Measurements from ENCODE around the gene FANCL. TPM values are rescaled to one million over a fixed set of nuclear protein-coding genes. Genes with fewer than 3 reads are reported as not detected.
"Not testable (repeated sequence)": the region's sequence is repeated elsewhere in the genome, so short reads cannot be mapped to it uniquely, and the experiment has no call there.

The FANCL gene
- total RNA-seq, 1 donor from 2014 or later, result 23.7 TPM

DNA sequence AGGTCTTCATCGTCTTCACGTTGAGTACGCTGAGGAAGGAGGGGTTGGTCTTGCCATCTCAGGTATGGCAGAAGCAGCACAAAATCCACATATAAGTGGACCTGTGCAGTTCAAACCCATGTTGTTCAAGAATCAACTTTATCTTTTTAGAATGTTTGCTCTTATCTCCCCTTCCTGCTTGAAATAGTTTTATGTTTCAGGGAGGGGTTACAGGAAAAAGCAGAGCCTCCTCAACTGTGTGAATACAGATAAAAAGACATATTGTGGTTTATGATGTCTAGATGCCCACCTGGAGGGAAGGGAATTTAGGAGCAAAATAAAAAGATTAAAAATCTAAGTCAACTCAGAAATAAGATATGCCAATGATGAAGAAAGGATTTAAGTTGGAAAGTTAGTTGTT lies 118.6 kb downstream of the FANCL start:
- ATAC-seq (no peak), DNase-seq (no peak)
- Histone ChIP-seq H3K4me3 (no peak overlapping the region), H3K27me3 (ENCODE audit: low read depth) (no peaks in the 10 kb centered on the region), H3K9me3 (no peaks in the 10 kb centered on the region), H3K27ac (no peak overlapping the region), H3K4me1 (no peaks in the 10 kb centered on the region), H3K36me3 (peaks cover 15% of the 10 kb centered on the region)
- TF ChIP-seq, protein P1, sequence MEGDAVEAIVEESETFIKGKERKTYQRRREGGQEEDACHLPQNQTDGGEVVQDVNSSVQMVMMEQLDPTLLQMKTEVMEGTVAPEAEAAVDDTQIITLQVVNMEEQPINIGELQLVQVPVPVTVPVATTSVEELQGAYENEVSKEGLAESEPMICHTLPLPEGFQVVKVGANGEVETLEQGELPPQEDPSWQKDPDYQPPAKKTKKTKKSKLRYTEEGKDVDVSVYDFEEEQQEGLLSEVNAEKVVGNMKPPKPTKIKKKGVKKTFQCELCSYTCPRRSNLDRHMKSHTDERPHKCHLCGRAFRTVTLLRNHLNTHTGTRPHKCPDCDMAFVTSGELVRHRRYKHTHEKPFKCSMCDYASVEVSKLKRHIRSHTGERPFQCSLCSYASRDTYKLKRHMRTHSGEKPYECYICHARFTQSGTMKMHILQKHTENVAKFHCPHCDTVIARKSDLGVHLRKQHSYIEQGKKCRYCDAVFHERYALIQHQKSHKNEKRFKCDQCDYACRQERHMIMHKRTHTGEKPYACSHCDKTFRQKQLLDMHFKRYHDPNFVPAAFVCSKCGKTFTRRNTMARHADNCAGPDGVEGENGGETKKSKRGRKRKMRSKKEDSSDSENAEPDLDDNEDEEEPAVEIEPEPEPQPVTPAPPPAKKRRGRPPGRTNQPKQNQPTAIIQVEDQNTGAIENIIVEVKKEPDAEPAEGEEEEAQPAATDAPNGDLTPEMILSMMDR (IDR thresholded peaks at IDR 0.05), result no peak
- intact Hi-C loops (cut with DNase I), result no loop called here

DNA sequence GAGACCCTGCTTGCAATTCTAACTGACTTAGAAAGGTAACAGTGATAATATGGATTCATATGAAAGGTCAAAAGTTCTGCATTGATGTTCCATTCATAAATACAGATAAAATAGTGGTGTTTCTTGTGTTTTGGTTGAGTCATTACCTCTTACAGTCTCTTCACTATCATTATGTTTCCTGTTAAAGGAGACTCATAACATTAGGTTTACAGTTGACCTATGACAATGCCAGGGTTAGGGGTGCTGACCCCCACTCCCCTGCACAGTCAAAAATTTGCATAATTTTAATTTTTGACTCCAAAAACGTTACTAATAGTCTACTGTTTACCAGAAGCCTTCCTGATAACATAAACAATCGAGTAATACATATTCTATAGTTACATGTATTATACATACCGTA lies 119.1 kb downstream of the FANCL start:
- no peak overlapping the region for H3K27ac ChIP-seq
- intact Hi-C loops (cut with DNase I), result no loop called here
- no peak overlapping the region for H3K4me3 ChIP-seq
- TF ChIP-seq, protein P1 (IDR thresholded peaks at IDR 0.05), result no peak
- DNase-seq, result no peak
- peaks cover 15% of the 10 kb centered on the region for H3K36me3 ChIP-seq
- no peak for ATAC-seq
- H3K4me1 ChIP-seq, result no peaks in the 10 kb centered on the region
- H3K9me3 ChIP-seq, result no peaks in the 10 kb centered on the region
- no peaks in the 10 kb centered on the region for H3K27me3 ChIP-seq (ENCODE audit: low read depth)

DNA sequence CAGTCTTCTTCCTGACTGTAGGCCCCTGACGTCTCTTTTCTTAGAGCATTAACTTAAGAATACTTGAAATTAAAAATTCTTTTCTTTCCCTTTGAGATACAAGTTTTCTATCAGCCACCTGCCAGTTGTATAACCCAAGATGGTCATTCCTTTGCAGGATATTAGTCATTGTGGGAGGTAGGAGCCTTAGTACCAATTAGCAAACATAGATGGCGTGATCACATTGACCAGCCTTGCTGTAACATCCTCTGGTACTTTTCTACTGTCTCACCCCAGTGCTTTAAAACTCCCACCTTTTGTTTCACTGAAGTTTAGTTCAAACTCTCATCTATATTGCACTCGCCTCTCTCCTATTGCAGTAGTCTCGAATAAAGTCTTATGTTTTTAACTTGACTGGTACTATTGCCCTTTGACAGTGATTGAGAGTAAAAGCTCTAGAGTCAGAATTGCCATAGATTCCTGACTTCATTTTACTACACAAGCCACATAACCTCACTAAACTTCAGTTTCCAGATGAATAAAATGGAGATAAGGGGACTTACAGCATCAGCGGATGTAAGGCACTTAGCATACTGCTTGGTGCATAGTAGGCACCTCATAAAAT lies 120.4 kb downstream of the FANCL start:
- TF ChIP-seq, protein P1 (IDR thresholded peaks at IDR 0.05), result no peak
- H3K4me1 ChIP-seq, result no peaks in the 10 kb centered on the region
- DNase-seq, result no peak
- H3K27me3 ChIP-seq (ENCODE audit: low read depth), result no peaks in the 10 kb centered on the region
- H3K4me3 ChIP-seq, result no peak overlapping the region
- no peak for ATAC-seq
- intact Hi-C loops (cut with DNase I), result no loop called here
- peaks cover 15% of the 10 kb centered on the region for H3K36me3 ChIP-seq
- no peaks in the 10 kb centered on the region for H3K9me3 ChIP-seq
- no peak overlapping the region for H3K27ac ChIP-seq

DNA sequence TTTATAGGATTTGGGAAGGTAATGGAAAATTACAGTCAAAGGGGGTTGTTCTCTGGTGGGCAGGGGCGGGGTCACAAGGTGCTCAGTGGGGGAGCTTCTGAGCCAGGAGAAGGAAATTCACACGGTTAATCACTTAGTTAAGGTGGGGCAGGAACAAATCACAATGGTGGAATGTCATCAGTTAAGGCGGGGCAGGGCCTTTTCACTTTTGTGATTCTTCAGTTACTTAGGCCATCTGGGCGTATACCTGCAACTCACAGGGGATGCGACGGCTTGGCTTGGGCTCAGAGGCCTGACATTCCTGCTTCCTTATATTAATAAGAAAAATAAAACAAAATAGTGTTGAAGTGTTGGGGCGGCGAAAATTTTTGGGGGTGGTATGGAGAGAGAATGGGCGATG lies 127.6 kb downstream of the FANCL start:
- H3K4me3 ChIP-seq; H3K36me3 ChIP-seq; H3K9me3 ChIP-seq; H3K4me1 ChIP-seq; intact Hi-C loops (cut with DNase I); ATAC-seq; DNase-seq; H3K27ac ChIP-seq; H3K27me3 ChIP-seq (ENCODE audit: low read depth): not testable (repeated sequence)

DNA sequence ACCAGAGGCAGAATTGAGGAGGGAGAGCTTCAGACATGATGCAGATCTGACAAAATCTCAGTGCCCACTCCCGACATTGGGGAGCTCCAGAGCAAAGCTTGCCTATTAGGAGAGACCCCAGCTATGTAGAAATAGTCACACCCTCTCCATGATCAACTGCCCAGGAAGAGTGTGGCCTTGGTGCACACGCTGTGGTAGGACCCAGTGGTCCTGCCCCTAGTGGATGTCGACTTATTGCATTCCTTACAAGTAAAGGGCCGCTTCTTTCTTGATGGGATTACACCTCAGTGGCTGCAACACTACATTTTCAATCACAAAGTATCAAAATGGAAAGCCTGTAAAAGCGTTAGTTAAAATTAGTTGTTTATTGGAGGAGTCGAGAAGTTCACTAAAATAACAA lies 130.4 kb downstream of the FANCL start:
- Histone ChIP-seq H3K4me1 (no peaks in the 10 kb centered on the region), H3K27ac (no peak overlapping the region), H3K27me3 (ENCODE audit: low read depth) (no peaks in the 10 kb centered on the region), H3K9me3 (no peaks in the 10 kb centered on the region), H3K36me3 (no peaks in the 10 kb centered on the region), H3K4me3 (no peak overlapping the region)
- DNase-seq, result no peak
- no peak for ATAC-seq
- intact Hi-C loops (cut with DNase I), result no loop called here
- TF ChIP-seq, protein P1 (IDR thresholded peaks at IDR 0.05), result no peak

DNA sequence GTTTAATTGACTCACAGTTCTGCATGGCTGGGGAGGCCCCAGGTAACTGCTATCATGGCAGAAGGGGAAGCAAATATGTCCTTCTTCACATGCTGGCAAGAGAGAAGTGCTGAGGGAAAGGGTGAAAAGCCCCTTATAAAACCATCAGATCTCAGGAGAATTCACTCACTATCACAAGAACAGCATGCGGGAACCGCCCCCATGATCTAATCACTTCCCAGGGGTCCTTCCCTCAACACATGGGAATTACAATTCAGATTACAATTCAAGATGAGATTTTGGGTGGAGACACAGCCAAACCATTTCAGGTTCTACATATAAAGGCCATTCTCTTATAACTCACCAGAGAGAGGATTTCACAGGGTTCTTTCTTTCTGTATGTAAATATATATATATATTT lies 131.6 kb downstream of the FANCL start:
- Histone ChIP-seq H3K36me3 (no peaks in the 10 kb centered on the region), H3K27me3 (ENCODE audit: low read depth) (no peaks in the 10 kb centered on the region), H3K27ac (no peak overlapping the region), H3K4me1 (no peaks in the 10 kb centered on the region), H3K4me3 (no peak overlapping the region), H3K9me3 (no peaks in the 10 kb centered on the region)
- intact Hi-C loops (cut with DNase I), result no loop called here
- no peak for DNase-seq
- TF ChIP-seq, protein P1 (IDR thresholded peaks at IDR 0.05), result no peak
- ATAC-seq, result no peak

Other genes with a start within 250 kb of the FANCL start
- gene VRK2, start 194.5 kb downstream of the FANCL start, total RNA-seq, result 25.7 TPM